DND-41 (cell line): ENCODE measurements around the gene ARRB2.

Experiments used
- ATAC-seq: fragments of 200-7000 bp; cut with Tn5 transposase; 3 replicates; pipeline ENCODE4 v1.9.1; 2021; ENCODE audit warnings: low read depth; ENCODE audit not compliant: insufficient read depth
- DNase-seq: peaks from one replicate; pipeline ENCODE4 v3.0.0-alpha.2; 2020
- H2AFZ ChIP-seq: 2 replicates; pipeline ENCODE4 v1.6.0; 2012; ENCODE audit warnings: low read depth, low read length
- H3K27ac ChIP-seq: 2 replicates; pipeline ENCODE4 v1.5.1; 2012; ENCODE audit warnings: low read length, inconsistent platforms
- H3K27me3 ChIP-seq: fragments of 200-600 bp; sonication (generic); 2 replicates; pipeline ENCODE4 v1.6.0; 2012; ENCODE audit warnings: low read length, mild to moderate bottlenecking, inconsistent platforms; ENCODE audit not compliant: insufficient read depth, poor library complexity
- H3K36me3 ChIP-seq: 2 replicates; pipeline ENCODE4 v1.5.1; 2012; ENCODE audit warnings: low read length, inconsistent platforms; ENCODE audit not compliant: insufficient read depth
- H3K4me1 ChIP-seq: 2 replicates; pipeline ENCODE4 v1.5.1; 2012; ENCODE audit warnings: mild to moderate bottlenecking, low read length; ENCODE audit not compliant: insufficient read depth
- H3K4me2 ChIP-seq: 2 replicates; pipeline ENCODE4 v1.6.0; 2012; ENCODE audit warnings: mild to moderate bottlenecking, moderate library complexity, low read length, inconsistent platforms; ENCODE audit not compliant: insufficient read depth
- H3K4me3 ChIP-seq, 2 experiments: fragments of 200-600 bp in 1 of 2; shearing (Covaris generic) in 1 of 2; 2 replicates each; pipeline ENCODE4 v1.5.1; 2012 to 2016; ENCODE audit warnings: inconsistent platforms in 2 of 2, low read length in 2 of 2, mild to moderate bottlenecking in 2 of 2, low read depth in 1 of 2, moderate library complexity in 1 of 2
- H3K79me2 ChIP-seq: 2 replicates; pipeline ENCODE4 v1.6.0; 2012; ENCODE audit warnings: low read length, inconsistent platforms; ENCODE audit not compliant: insufficient read depth
- H3K9ac ChIP-seq: 2 replicates; pipeline ENCODE4 v1.6.0; 2012; ENCODE audit warnings: low read depth, mild to moderate bottlenecking, inconsistent platforms, low read length, moderate library complexity
- H3K9me3 ChIP-seq: 2 replicates; pipeline ENCODE4 v1.5.1; 2012; ENCODE audit warnings: low read length, moderate library complexity, mild to moderate bottlenecking, inconsistent platforms; ENCODE audit not compliant: insufficient read depth, severe bottlenecking
- H4K20me1 ChIP-seq: 2 replicates; pipeline ENCODE4 v1.6.0; 2012; ENCODE audit warnings: low read length; ENCODE audit not compliant: insufficient read depth
- EZH2 ChIP-seq: IDR thresholded peaks from 3 replicates; pipeline ENCODE4 v1.6.1; 2012; ENCODE audit warnings: borderline replicate concordance, low read depth, mild to moderate bottlenecking, moderate library complexity, low read length, inconsistent platforms; ENCODE audit not compliant: severe bottlenecking
- TF ChIP-seq, protein P1 (sequence below): IDR thresholded peaks from 2 replicates; pipeline ENCODE4 v1.5.1; 2012; ENCODE audit warnings: borderline replicate concordance, low read length, moderate library complexity, mild to moderate bottlenecking; ENCODE audit not compliant: poor library complexity, severe bottlenecking; ENCODE audit errors: extremely low read depth

ARRB2 gene

DNA sequence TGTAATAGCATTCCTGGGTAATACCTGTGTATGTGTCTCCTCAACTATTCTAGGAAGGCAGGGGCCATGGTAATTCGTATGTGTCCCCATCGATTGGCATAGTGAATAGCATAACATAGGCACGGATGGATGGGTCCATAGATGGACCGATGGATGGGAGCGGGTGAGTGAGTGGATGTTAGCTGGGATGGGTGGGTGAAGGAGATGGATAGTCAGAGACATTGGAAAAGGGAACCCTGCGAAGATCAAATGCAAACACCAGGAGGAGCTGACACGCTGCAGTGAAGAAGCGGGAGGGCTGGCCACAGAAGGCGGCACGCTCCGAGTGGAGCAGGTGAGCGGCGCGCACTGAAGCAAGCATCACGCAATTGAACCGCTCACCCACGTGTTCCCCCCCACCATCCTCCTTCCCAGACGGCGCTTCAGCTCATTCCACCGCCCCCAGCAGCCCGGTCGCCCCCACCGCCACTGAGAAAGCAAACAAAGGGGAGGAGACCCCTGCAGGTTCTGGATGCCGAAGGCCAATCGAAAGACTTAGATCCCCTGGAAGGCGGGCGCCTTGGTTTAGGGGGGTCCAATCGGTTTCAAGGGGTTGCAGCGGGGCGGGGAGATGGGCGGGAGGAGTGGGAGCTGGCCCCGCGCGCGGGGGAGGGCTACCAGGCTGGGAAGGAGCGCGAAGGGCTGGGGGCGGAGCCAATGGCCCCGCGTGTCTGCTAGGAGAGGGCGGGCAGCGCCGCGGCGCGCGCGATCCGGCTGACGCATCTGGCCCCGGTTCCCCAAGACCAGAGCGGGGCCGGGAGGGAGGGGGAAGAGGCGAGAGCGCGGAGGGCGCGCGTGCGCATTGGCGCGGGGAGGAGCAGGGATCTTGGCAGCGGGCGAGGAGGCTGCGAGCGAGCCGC is at the start of gene ARRB2:
ARRB2 (plus strand) TSS at position 839 of the 899 bp plus-strand sequence. CDS start 90 bp downstream, outside the sequence.
- H3K4me3 ChIP-seq, result peak within 1 kb of the TSS; percentile 52 to 71
- H3K4me2 ChIP-seq, result peak within 1 kb of the TSS; percentile 94
- H2AFZ ChIP-seq, result peak within 1 kb of the TSS; percentile 77
- H4K20me1 ChIP-seq, result peaks cover 22% of the 10 kb centered on the region
- H3K79me2 ChIP-seq, result peaks cover 39% of the 10 kb centered on the region
- ATAC-seq (peak; percentile 81), DNase-seq (peak; percentile 100)
- H3K9ac ChIP-seq, result peak within 1 kb of the TSS; percentile 72
- H3K27ac ChIP-seq, result peak within 1 kb of the TSS; percentile 74
- no peak for TF ChIP-seq EZH2
- TF ChIP-seq, protein P1, sequence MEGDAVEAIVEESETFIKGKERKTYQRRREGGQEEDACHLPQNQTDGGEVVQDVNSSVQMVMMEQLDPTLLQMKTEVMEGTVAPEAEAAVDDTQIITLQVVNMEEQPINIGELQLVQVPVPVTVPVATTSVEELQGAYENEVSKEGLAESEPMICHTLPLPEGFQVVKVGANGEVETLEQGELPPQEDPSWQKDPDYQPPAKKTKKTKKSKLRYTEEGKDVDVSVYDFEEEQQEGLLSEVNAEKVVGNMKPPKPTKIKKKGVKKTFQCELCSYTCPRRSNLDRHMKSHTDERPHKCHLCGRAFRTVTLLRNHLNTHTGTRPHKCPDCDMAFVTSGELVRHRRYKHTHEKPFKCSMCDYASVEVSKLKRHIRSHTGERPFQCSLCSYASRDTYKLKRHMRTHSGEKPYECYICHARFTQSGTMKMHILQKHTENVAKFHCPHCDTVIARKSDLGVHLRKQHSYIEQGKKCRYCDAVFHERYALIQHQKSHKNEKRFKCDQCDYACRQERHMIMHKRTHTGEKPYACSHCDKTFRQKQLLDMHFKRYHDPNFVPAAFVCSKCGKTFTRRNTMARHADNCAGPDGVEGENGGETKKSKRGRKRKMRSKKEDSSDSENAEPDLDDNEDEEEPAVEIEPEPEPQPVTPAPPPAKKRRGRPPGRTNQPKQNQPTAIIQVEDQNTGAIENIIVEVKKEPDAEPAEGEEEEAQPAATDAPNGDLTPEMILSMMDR, result peak; percentile 76
- peaks cover 57% of the 10 kb centered on the region for H3K4me1 ChIP-seq
- no peaks in the 10 kb centered on the region for H3K9me3 ChIP-seq
- no peaks in the 10 kb centered on the region for H3K27me3 ChIP-seq
- peaks cover 7% of the 10 kb centered on the region; the same call in 1 of the 2 replicates for H3K36me3 ChIP-seq

DNA sequence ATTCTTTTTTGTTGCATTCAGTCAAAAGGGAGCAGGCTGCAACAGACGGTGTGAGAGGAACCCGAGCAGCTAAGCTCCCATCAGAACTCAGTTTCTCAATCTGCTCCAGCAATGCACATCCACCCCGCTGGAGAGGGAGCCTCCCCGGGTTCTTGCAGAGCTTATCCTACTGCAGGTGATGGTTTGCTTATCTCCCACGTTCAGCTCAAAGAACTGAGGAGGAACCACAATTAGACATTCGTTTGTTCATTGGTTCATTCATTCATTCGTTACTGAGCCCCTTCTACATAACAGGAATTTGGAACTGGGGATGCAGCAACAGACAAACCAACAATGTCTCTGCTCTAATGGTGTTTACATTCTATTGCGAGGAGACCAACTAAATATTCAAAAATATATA is 46.7 kb upstream of the ARRB2 start:
- TF ChIP-seq, protein P1, result no peak
- TF ChIP-seq EZH2, result no peak
- Histone ChIP-seq H2AFZ (no peak overlapping the region), H3K27me3 (no peaks in the 10 kb centered on the region), H3K4me3 (no peak overlapping the region), H3K4me1 (no peaks in the 10 kb centered on the region), H3K4me2 (no peak overlapping the region), H3K9ac (no peak overlapping the region), H3K9me3 (no peaks in the 10 kb centered on the region), H3K36me3 (no peaks in the 10 kb centered on the region), H4K20me1 (no peaks in the 10 kb centered on the region), H3K79me2 (no peaks in the 10 kb centered on the region), H3K27ac (no peak overlapping the region)
- DNase-seq (no peak), ATAC-seq (no peak)

DNA sequence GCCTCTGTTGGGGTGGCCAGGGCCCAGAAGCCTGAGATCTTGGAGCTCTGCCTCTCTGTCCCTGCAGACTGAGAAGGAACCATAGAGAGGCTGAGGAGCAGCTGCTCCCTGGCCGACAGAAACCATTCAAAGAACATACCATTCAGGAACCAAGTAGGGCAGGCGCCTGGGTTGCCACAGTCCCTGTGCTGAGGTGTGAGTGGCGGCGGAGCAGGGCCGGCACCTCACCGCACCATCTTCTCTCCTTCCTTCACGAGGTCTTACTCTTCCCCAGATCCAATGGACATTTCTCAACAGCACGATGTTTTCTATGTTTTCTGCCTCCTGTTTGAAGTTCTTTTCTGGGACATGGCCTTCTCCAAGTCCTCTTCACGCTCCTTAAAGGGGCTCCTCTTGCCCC is 46.2 kb upstream of the ARRB2 start:
- Histone ChIP-seq H2AFZ (no peak overlapping the region), H3K9ac (no peak overlapping the region), H3K9me3 (no peaks in the 10 kb centered on the region), H3K4me1 (no peaks in the 10 kb centered on the region), H4K20me1 (no peaks in the 10 kb centered on the region), H3K79me2 (no peaks in the 10 kb centered on the region), H3K27me3 (no peaks in the 10 kb centered on the region), H3K4me2 (no peak overlapping the region), H3K27ac (no peak overlapping the region), H3K4me3 (no peak overlapping the region), H3K36me3 (no peaks in the 10 kb centered on the region)
- TF ChIP-seq, protein P1, result no peak
- TF ChIP-seq EZH2, result no peak
- ATAC-seq (no peak), DNase-seq (no peak)
